Endothelial cell of umbilical vein (primary cell): ENCODE results near the gene ERBB4.

Experiments used
- CTCF ChIP-seq, 2 donors: IDR thresholded peaks; 1 replicate in 1 of 2; 2 replicates in 1 of 2; pipeline ENCODE4 v1.5.1; 2011; ENCODE audit warnings: low read length in 2 of 2, mild to moderate bottlenecking in 2 of 2, moderate library complexity in 2 of 2, control low read depth in 1 of 2, inconsistent platforms in 1 of 2, low read depth in 1 of 2; ENCODE audit not compliant: insufficient read depth in 1 of 2; ENCODE audit errors: extremely low read depth in 1 of 2
- EZH2 ChIP-seq: IDR thresholded peaks from 2 replicates; pipeline ENCODE4 v1.6.1; 2012; ENCODE audit warnings: borderline replicate concordance, low read depth, mild to moderate bottlenecking, moderate library complexity, low read length, inconsistent platforms; ENCODE audit not compliant: severe bottlenecking
- GATA2 ChIP-seq: IDR thresholded peaks from 2 replicates; pipeline ENCODE4 v1.7.0; 2011; ENCODE audit warnings: low read depth, mild to moderate bottlenecking, moderate library complexity, mixed read lengths, low read length; ENCODE audit not compliant: insufficient read length, insufficient read depth
- MAX ChIP-seq: IDR thresholded peaks from 2 replicates; pipeline ENCODE4 v1.6.1; 2011; ENCODE audit not compliant: insufficient read depth, insufficient read length
- POLR2A ChIP-seq: IDR thresholded peaks from 2 replicates; pipeline ENCODE4 v1.6.1; 2012; ENCODE audit warnings: low read depth, mild to moderate bottlenecking, control low read depth, low read length
- POLR2AphosphoS5 ChIP-seq: IDR thresholded peaks from 2 replicates; pipeline ENCODE4 v1.6.1; 2012; ENCODE audit warnings: low read depth, mild to moderate bottlenecking, control low read depth, low read length, moderate library complexity; ENCODE audit not compliant: insufficient read depth

- TF ChIP-seq CTCF (IDR thresholded peaks at IDR 0.05; ENCODE audit: extremely low read depth in 1 of 2, insufficient read depth in 1 of 2, low read depth in 1 of 2, low read length in 2 of 2) (no peak), POLR2A (no peak), EZH2 (no peak), GATA2 (no peak), POLR2AphosphoS5 (no peak), MAX (no peak)
These were observed 796.6 kb downstream of the ERBB4 start for GRCh38 chr2:211741966-211742365.
